Neural crest cell (in vitro differentiated cells): ENCODE results near the gene ITSN1. TPM values are rescaled to one million over a fixed set of nuclear protein-coding genes. Genes with fewer than 3 reads are reported as not detected.

Source experiments
- DNase-seq: peaks from one replicate; pipeline ENCODE4 v3.0.0; 2021; ENCODE audit warnings: low read depth, mixed read lengths, low spot score
- H3K27ac Mint-ChIP-seq: one replicate; pipeline ENCODE4 v1.8.0; 2021; ENCODE audit warnings: mild to moderate bottlenecking, mixed read lengths; ENCODE audit not compliant: unreplicated experiment
- H3K27me3 Mint-ChIP-seq: 2 replicates; pipeline ENCODE4 v1.8.0; 2021; ENCODE audit warnings: low read depth, mild to moderate bottlenecking, mixed read lengths
- H3K36me3 Mint-ChIP-seq: 2 replicates; pipeline ENCODE4 v1.8.0; 2021; ENCODE audit warnings: low read depth, mild to moderate bottlenecking, mixed read lengths
- H3K4me1 Mint-ChIP-seq: 2 replicates; pipeline ENCODE4 v1.8.0; 2021; ENCODE audit warnings: mixed read lengths
- H3K4me3 Mint-ChIP-seq: one replicate; pipeline ENCODE4 v1.8.0; 2021; ENCODE audit warnings: mild to moderate bottlenecking, mixed read lengths
- H3K9me3 Mint-ChIP-seq: 2 replicates; pipeline ENCODE4 v1.8.0; 2021; ENCODE audit warnings: mixed read lengths
- total RNA-seq: library from RNA; stranded (reverse); gene quantifications from 2 replicates; pipeline ENCODE4 v1.2.1, GENCODE V29; 2021
- TF ChIP-seq, protein P1 (sequence below): fragments of 200-600 bp; sonication (generic); conservative IDR thresholded peaks from 2 replicates; pipeline ENCODE4 v1.5.0; 2021; ENCODE audit warnings: antibody characterized with exemption, mild to moderate bottlenecking

Gene ITSN1
- total RNA-seq, 1 donor from 2014 or later, result 62.7 TPM

GRCh38 chr21:33815143-33815707 is 172.9 kb downstream of the ITSN1 start:
- Mint-ChIP-seq H3K4me3 (no peak overlapping the region), H3K4me1 (peaks cover 42% of the 10 kb centered on the region), H3K27ac (peak overlapping the region; percentile 2), H3K36me3 (peaks cover 21% of the 10 kb centered on the region), H3K27me3 (no peaks in the 10 kb centered on the region), H3K9me3 (no peaks in the 10 kb centered on the region)
- TF ChIP-seq, protein P1, sequence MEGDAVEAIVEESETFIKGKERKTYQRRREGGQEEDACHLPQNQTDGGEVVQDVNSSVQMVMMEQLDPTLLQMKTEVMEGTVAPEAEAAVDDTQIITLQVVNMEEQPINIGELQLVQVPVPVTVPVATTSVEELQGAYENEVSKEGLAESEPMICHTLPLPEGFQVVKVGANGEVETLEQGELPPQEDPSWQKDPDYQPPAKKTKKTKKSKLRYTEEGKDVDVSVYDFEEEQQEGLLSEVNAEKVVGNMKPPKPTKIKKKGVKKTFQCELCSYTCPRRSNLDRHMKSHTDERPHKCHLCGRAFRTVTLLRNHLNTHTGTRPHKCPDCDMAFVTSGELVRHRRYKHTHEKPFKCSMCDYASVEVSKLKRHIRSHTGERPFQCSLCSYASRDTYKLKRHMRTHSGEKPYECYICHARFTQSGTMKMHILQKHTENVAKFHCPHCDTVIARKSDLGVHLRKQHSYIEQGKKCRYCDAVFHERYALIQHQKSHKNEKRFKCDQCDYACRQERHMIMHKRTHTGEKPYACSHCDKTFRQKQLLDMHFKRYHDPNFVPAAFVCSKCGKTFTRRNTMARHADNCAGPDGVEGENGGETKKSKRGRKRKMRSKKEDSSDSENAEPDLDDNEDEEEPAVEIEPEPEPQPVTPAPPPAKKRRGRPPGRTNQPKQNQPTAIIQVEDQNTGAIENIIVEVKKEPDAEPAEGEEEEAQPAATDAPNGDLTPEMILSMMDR, result no peak
- no peak for DNase-seq

DNA sequence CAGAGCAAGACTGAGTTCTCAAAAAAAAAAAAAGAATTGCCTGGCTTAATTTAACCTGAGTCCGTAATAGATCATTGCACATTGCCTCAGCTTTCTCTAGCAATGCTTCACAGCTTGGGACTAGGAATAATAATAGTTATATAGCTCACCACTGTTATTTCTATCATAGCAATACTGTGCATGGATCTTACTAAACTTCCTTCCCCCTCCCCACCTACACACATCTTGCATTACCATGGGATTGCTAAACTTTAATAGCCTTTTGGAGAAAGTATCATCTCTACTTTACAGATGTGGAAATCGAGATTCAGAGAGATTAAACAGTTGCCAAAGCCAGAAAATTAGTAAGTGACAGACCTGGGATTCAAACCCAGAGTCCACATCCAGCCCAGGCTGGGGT is 173.9 kb downstream of the ITSN1 start:
- Mint-ChIP-seq H3K9me3 (no peaks in the 10 kb centered on the region), H3K4me3 (no peak overlapping the region), H3K27ac (no peak overlapping the region), H3K4me1 (peaks cover 47% of the 10 kb centered on the region), H3K36me3 (peaks cover 21% of the 10 kb centered on the region), H3K27me3 (no peaks in the 10 kb centered on the region)
- TF ChIP-seq, protein P1, result no peak
- DNase-seq, result no peak

GRCh38 chr21:33817138-33817537 is 174.8 kb downstream of the ITSN1 start:
- peaks cover 19% of the 10 kb centered on the region for H3K36me3 Mint-ChIP-seq
- H3K27me3 Mint-ChIP-seq, result no peaks in the 10 kb centered on the region
- peaks cover 52% of the 10 kb centered on the region for H3K4me1 Mint-ChIP-seq
- no peak for DNase-seq
- H3K9me3 Mint-ChIP-seq, result no peaks in the 10 kb centered on the region
- TF ChIP-seq, protein P1, result no peak
- peak overlapping the region; percentile 73 for H3K27ac Mint-ChIP-seq
- no peak overlapping the region for H3K4me3 Mint-ChIP-seq

- Mint-ChIP-seq H3K27me3 (no peaks in the 10 kb centered on the region), H3K4me3 (no peak overlapping the region), H3K27ac (no peak overlapping the region), H3K9me3 (no peaks in the 10 kb centered on the region), H3K4me1 (peaks cover 59% of the 10 kb centered on the region), H3K36me3 (peaks cover 19% of the 10 kb centered on the region)
- TF ChIP-seq, protein P1, result no peak
- DNase-seq, result no peak
Measured at GRCh38 chr21:33817663-33818451, 175.6 kb downstream of the ITSN1 start.

- Mint-ChIP-seq H3K36me3 (peaks cover 24% of the 10 kb centered on the region), H3K27me3 (no peaks in the 10 kb centered on the region), H3K9me3 (no peaks in the 10 kb centered on the region), H3K4me3 (no peak overlapping the region), H3K27ac (no peak overlapping the region), H3K4me1 (peaks cover 60% of the 10 kb centered on the region)
- DNase-seq, result no peak
- TF ChIP-seq, protein P1, result no peak
Measured at GRCh38 chr21:33820230-33820770, 178.0 kb downstream of the ITSN1 start.
